ENCODE measurements around the gene MYOD1. TPM values are rescaled to one million over a fixed set of nuclear protein-coding genes. Genes with fewer than 3 reads are reported as not detected.

Gene MYOD1
- total RNA-seq, 1 donor from 2014 or later, result not detected

DNA sequence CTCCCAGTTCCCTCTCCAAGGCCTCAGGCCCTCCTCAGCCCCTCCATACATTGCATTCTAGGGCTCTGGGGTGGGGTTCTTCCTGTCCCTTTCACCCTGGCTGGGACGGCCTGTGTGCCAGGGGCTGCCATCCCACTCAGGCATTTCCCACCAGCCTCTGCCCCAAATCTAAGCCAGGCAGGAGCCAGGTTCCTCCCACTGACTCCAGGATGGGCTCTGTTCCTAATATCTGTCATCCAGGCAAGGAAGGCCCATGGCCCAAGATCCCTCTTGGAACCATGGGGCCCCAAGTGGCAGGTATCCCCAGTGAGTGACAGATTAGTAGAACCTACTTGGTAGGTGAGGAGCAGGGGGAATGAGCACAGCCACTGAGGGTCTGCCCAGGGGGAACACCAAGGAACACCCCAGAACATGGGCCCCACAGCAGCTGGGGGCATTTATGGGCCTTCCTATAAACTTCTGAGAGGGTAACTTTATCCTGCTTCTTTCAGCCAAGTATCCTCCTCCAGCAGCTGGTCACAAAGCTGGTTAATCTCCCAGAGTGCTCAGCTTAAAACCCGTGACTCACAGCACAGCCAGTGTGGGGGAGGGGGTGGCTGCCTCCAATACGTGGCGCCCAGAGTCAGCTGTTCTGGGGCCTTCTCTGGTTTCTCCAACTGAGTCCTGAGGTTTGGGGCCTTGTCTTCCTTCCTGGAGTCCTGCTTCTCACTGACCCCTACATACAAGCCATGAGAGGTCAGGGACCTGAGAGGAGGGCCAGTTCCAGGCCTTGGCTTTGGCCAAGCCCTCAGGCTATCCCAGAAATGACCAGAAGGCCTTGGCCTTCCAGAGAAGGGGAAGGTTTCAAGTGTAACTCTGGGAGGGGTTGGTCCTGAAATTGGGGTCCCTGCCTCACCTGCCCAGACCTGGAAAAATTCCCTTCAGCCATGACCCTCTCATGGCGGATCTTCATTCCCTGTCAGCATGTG lies 19.9 kb upstream of the MYOD1 start:
- intact Hi-C loops (cut with micrococcal nuclease), result no loop called here
- ATAC-seq (no peak), DNase-seq (no peak)

DNA sequence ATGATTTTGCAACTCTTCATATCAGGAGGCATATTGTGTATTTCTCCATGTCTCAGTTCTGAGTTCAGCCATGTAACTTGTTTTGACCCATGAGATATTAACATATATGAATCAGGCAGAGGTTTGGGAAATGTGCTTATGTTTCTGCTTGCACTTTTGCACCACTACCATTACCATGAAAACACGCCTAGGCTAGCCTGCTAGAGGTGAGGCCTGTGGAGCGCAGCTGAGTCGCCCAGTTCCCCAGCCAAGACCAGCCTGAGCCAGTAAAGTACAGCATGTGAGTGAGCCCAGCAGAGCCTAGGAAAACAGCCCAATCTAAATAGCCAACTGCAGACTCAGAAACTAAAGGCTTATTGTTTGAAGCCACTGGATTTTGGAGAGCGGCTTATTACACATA lies 18.4 kb upstream of the MYOD1 start:
- intact Hi-C loops (cut with micrococcal nuclease), result no loop called here
- ATAC-seq (no peak), DNase-seq (no peak)

DNA sequence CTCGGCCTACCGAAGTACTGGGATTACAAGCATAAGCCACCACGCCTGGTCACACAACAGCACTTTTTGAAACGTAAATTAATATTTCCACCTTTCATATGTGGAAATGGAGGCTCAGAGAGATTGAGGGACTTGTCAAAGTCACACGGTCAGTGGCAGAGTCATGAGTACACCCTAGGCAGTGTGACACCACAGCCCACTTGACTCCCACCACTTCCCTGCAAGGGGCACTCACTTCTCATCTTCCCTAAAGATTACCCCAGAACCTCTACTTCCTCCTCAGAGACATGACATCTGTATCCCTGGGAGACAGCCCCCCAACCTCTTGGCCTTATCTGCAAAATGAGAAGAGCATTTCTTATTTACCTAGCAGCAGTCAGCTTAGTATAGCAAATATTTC lies 16.5 kb upstream of the MYOD1 start:
- intact Hi-C loops (cut with micrococcal nuclease), result no loop called here
- ATAC-seq (no peak), DNase-seq (no peak)

DNA sequence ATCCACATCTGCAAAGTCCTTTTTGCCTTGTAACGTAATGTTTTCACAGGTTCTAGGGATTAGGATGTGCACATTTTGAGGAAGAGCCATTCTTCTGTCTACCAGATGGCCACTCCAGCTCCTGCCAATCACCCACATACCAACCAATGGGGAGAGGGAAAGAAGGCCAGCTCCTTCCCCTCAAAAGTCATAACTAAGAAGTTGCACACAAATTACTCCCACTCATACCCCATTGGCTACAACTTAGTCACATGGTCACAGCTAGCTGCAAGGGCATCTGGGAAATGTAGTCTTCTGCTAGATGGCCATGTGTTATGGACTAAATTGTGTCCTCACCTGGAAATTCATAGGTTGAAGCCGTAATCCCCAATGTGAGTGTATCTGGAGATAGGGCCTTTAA lies 15.4 kb upstream of the MYOD1 start:
- DNase-seq (no peak), ATAC-seq (no peak)
- intact Hi-C loops (cut with micrococcal nuclease), result no loop called here

DNA sequence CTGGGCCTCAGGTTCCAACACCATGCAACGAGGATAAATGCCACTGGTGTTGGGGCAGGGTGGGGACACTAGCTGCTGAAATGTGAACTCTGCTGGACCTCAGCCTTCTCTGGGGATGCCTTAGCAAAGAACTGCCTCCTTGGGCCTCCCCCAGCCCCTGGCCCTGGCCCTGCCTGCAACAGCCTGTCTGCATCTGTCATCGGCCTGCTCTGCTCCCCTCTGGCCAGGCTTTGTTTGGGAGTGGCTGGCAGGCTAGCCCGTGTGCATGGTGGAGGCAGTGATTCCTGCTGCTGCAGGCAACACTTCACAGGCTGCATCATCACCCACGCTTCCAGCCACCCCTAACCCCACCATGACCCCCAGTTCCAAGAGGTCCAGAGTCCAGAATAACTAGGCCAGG lies 11.5 kb upstream of the MYOD1 start:
- intact Hi-C loops (cut with micrococcal nuclease), result no loop called here
- DNase-seq, result no peak
- no peak for ATAC-seq

DNA sequence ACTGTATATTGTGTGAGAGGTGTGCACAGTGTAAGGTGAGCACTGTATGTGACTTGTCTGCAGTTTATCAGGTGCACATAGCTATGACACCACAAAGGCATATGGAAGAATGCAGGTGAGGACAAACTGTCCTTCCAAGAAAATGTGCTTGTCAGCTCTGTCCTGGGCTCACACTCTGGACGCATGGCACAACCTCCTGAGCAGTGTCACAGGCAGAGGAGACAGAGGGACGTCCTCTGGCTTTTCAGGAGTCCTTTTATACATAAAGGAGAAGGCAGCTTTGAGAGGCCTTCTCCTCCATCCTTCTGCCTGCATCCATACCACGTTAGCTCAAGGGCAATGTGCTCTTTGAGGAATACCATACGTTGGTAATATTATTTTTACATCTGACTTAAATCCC lies 7.5 kb upstream of the MYOD1 start:
- ATAC-seq (peak; percentile 11), DNase-seq (no peak)
- intact Hi-C loops (cut with micrococcal nuclease), result no loop called here

DNA sequence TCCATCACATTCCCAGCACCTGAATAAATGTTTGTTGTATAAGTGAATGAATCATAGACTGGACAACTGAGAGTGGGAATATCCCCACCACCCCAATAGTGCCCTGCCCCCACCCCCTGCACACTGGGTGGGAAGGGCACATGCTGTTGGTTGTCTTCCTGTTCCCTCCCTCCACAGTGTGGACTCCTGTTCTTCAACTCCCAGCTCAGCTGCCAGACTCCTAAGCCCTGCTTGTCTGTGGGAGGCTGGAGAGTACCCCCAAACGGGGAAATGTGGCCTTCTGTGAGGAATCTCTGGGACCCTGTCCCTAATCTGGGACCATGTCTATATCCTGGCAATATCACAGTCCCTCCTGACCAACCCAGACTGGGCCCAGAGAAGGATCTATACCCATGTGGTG lies 5.5 kb upstream of the MYOD1 start:
- DNase-seq, result no peak
- intact Hi-C loops (cut with micrococcal nuclease), result no loop called here
- ATAC-seq, result peak; percentile 4

DNA sequence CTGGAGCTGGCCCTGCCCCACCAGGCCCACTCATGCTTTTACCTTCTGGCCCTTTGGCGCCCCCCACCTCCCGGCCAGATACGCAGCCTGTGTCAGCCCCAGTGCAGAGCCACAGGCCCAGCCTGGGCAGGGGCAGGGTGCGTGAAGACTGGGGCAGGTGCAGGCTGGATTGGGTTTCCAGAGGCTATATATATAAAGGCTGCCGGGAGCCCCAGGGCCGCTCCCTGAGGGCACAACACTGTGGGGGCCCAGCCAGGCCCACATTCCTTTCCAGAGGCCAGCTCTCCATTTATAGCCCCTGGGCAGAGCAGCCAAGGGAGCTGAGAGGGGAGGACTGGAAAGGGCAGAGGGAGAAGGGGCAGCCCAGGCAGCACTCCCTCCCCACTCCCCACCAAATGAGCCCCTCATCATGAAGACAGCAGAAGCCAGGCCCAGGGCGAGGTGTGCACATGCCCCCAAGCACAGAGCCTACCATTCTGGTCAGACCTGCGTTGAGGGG lies 5.0 kb upstream of the MYOD1 start:
- ATAC-seq (peak; percentile 97), DNase-seq (peak; percentile 79)
- intact Hi-C loops (cut with micrococcal nuclease), result no loop called here

DNA sequence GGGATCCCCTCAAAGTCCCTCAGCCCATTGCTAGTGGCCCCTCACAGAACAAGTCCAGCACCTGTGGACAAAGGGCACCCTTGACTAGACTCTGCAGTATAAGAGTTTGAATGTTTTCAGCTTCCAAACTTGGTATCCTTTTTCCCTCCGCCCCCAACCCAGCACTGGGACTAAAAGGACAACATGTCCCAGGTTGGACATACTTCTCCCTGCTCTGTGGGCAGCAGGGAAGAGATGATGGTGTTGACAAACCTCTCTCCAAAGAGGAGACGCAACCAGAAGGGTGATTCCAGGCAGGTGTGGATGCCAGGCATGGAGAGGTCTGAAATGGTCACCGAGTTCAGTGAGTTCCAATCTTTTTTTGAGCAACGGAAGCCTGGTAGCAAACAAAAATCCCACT lies 4.5 kb upstream of the MYOD1 start:
- intact Hi-C loops (cut with micrococcal nuclease), result no loop called here
- ATAC-seq (peak; percentile 46), DNase-seq (no peak)

DNA sequence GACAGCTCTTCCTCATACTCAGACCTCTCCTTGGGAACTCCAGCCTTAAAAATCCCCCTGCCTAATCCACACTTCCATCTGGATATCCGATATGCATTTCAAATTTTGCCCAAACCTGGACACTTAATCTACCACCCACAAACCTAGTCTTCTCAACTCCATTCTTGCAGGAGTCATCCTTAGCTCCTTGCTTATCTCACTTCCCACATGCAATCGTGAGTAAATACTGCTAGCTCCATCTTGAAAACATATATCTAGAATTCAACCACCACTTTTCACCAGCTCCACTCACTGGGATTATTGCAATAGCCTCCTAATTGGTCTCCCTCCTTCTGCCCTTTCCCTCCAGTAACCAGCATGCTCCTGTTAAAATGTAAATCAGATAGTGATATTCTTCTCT lies 2.6 kb upstream of the MYOD1 start:
- intact Hi-C loops (cut with micrococcal nuclease), result no loop called here
- ATAC-seq (no peak), DNase-seq (no peak)

DNA sequence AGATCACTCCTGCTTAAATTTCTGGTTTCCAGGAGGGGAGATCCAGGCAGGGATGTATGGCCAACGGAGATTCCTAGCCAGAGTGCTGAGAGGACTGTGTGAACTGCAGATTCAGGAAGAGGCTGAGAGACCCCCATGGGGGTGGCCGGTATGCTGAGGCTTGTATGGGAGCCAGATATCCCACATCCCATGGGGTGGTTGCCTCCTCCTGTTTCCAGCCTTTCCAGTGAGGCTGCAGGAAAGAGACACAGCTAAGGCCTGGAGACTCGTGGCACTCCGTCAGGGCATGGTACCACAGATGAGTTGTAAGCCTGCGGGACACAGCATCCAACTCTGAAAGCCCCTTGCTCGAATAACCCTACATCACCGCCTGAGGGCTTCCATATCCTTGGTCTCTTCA lies 1.4 kb upstream of the MYOD1 start:
- no peak for ATAC-seq
- DNase-seq, result no peak
- intact Hi-C loops (cut with micrococcal nuclease), result no loop called here

DNA sequence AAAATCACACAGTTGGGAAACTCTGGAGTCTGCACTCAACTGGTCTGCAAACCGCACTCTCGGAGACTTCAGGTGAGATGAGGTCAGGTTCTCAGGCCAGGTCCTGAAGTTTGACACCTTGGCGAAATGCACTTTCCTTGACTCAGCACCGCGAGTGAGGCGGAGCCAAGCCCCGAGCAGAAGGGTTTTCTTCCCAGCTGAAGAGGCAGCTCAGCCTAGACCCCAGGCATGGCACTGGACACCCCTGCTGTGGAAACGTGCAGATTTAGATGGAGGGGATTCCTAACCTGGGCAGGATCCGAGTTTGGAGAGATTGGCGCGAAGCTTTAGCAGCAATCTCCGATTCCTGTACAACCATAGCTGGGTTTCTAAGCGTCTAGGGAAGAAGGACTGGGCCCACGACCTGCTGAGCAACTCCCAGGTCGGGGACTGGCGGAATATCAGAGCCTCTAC lies 835 bp upstream of the MYOD1 start:
- ATAC-seq (no peak), DNase-seq (no peak)
- intact Hi-C loops (cut with micrococcal nuclease), result no loop called here

DNA sequence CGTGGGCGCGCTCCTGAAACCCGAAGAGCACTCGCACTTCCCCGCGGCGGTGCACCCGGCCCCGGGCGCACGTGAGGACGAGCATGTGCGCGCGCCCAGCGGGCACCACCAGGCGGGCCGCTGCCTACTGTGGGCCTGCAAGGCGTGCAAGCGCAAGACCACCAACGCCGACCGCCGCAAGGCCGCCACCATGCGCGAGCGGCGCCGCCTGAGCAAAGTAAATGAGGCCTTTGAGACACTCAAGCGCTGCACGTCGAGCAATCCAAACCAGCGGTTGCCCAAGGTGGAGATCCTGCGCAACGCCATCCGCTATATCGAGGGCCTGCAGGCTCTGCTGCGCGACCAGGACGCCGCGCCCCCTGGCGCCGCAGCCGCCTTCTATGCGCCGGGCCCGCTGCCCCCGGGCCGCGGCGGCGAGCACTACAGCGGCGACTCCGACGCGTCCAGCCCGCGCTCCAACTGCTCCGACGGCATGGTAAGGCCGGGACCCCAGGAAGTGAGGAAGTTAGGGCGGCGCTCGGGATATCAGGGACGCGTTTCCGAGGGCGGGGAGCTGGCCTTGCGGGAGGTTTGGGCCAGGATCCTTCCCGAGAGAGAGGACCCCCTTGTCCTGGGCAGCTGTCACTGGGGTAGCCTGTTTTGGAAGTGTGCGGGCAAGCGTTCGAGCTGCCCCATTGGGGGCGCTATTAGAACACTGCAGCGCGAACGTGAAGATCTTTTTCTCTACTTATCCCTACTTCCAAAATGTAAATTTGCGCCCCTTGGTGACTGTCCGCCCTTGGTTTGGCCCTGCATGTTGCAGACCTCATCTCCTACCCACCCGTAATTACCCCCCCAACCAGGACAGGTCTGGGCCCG lies 796 bp downstream of the MYOD1 start:
- DNase-seq (no peak), ATAC-seq (peak; percentile 79)
- intact Hi-C loops (cut with micrococcal nuclease), result no loop called here

DNA sequence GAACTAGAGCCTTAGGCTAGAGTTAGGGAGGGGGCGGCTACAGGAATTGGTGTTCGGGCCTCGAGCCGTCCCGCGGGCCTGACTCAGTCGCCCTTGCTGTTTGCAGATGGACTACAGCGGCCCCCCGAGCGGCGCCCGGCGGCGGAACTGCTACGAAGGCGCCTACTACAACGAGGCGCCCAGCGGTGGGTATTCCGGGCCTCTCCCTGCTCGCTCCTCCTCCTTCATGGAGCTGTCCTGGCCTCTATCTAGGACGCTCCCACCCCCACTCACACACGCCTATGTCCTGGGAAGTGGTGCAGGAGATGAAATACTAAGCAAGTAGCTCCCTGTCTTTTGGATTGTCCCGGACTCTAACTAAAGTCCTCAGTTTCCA lies 1.4 kb downstream of the MYOD1 start:
- intact Hi-C loops (cut with micrococcal nuclease), result no loop called here
- no peak for ATAC-seq
- no peak for DNase-seq

DNA sequence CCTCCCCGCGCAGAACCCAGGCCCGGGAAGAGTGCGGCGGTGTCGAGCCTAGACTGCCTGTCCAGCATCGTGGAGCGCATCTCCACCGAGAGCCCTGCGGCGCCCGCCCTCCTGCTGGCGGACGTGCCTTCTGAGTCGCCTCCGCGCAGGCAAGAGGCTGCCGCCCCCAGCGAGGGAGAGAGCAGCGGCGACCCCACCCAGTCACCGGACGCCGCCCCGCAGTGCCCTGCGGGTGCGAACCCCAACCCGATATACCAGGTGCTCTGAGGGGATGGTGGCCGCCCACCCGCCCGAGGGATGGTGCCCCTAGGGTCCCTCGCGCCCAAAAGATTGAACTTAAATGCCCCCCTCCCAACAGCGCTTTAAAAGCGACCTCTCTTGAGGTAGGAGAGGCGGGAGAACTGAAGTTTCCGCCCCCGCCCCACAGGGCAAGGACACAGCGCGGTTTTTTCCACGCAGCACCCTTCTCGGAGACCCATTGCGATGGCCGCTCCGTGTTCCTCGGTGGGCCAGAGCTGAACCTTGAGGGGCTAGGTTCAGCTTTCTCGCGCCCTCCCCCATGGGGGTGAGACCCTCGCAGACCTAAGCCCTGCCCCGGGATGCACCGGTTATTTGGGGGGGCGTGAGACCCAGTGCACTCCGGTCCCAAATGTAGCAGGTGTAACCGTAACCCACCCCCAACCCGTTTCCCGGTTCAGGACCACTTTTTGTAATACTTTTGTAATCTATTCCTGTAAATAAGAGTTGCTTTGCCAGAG lies 2.0 kb downstream of the MYOD1 start:
- intact Hi-C loops (cut with micrococcal nuclease), result no loop called here
- no peak for DNase-seq
- ATAC-seq, result peak; percentile 24

DNA sequence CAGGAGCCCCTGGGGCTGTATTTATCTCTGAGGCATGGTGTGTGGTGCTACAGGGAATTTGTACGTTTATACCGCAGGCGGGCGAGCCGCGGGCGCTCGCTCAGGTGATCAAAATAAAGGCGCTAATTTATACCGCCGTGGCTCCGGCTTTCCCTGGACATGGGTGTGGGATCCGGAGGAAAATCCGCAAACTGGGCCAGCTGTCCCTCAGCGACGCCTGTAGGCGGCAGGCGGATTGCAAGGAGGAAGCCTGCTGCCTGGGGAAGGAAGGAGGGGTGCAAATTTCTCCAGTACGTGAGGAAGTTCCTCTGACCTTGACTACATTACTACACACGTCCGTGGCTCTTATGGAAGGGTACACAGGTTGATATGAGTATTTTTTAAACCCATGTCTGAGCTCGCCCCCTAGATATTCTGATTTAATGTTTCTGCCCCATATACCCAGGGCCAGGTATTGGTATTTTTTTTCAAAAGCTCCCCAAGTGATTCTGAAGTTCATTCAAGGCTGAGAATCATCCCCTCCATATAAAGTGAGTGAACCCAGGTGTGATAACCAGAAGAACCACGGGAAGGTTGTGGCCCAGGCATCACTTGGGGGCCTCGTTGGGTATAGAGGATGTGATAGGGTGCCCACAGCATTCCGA lies 2.8 kb downstream of the MYOD1 start:
- intact Hi-C loops (cut with micrococcal nuclease), result no loop called here
- no peak for ATAC-seq

DNA sequence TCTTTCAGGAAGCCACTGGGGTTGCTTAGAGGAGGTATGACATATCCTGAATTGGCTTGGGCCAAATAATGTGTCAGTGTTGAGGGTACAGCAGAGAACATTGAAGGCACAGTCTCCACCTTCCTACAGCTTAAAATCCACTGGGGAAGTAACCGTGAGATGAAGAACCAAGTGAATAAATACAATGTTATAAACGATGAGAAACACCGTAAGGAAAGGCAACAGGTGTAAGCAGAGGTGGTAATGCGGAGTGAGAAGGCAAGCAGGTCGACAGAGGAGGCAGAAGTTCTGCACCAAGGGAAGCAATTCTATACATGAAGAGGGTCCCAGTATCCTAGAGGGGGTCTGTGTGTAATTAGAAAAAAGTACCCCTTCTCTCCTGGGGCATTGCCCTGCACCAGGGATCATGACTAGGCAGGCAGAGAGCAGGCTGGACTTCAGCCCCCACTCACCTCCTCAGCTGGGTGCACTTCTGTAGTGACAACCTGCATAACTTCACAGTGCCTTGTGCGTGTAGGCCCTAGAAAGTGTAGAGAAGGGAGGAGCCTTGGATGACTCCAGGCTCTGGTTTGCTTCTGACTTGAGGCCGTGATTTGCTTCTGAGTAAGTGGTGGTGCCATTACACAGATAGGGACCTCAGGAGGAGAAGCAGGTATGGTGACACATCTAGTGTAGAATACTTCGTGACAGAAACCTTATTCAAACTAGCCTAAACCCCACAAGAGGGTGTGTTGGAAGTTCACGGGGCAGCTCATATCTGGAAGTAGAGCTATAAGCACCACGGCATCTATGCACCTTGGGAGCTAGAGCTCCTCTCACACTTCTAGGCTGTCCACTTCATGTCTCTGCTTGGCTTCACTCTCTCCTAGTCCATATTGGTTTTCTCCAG lies 4.9 kb downstream of the MYOD1 start:
- no peak for ATAC-seq
- DNase-seq, result no peak
- intact Hi-C loops (cut with micrococcal nuclease), result no loop called here

More for the DNA sequence above, 2.8 kb downstream of the MYOD1 start:
- no peak for DNase-seq

DNA sequence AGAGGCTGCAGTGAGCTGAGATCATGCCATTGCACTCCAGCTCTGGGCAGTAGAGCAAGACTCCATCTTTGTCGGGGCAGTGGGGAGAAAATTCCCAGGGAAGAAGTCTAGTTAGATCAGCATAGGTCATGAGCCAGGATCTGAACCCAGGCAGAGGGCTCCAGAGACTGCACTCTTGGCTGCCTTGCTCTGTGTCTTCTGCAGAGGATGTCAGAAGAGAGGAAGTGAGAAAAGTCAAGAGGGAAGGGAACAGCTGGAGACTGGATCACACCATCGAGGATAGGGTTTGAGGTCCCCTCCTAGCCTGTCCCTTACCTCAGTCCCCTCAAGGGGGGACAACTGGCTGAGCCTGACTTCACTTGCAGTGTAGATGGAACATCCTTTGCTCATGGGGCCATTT lies 5.8 kb downstream of the MYOD1 start:
- ATAC-seq (no peak), DNase-seq (no peak)
- intact Hi-C loops (cut with micrococcal nuclease), result no loop called here
